HepG2 (cell line): ENCODE data around the gene SERINC2. TPM values are rescaled to one million over a fixed set of nuclear protein-coding genes. Genes with fewer than 3 reads are reported as not detected.

Experiments
- ATF5 ChIP-seq: sonication (generic); formaldehyde crosslinking; IDR thresholded peaks from 2 replicates; pipeline ENCODE4 v1.4.0; 2020; ENCODE audit warnings: mild to moderate bottlenecking, low read depth, missing genetic modification reagents
- CEBPZ ChIP-seq: IDR thresholded peaks from 2 replicates; pipeline ENCODE4 v1.6.1; 2012; ENCODE audit warnings: low read length, improper control_type of control experiment
- DZIP1 ChIP-seq: sonication (generic); formaldehyde crosslinking; IDR thresholded peaks from 2 replicates; pipeline ENCODE4 v1.5.0; 2020; ENCODE audit warnings: mild to moderate bottlenecking, missing genetic modification reagents
- KLF9 ChIP-seq: IDR thresholded peaks from 2 replicates; pipeline ENCODE4 v1.6.1; 2016; ENCODE audit warnings: low read depth
- SALL1 ChIP-seq: sonication (generic); formaldehyde crosslinking; IDR thresholded peaks from 2 replicates; pipeline ENCODE4 v1.8.0; 2022; ENCODE audit warnings: mild to moderate bottlenecking, missing genetic modification reagents
- TBP ChIP-seq: sonication (generic); formaldehyde crosslinking; IDR thresholded peaks from 2 replicates; pipeline ENCODE4 v1.5.0; 2020; ENCODE audit warnings: missing genetic modification reagents
- U2AF2 ChIP-seq: fragments of 200-400 bp; formaldehyde crosslinking; IDR thresholded peaks from 2 replicates; pipeline ENCODE4 v1.6.1; 2017; ENCODE audit warnings: low read depth, mild to moderate bottlenecking, low read length
- ZFP37 ChIP-seq: sonication (generic); formaldehyde crosslinking; IDR thresholded peaks from 2 replicates; pipeline ENCODE4 v1.4.0; 2020; ENCODE audit warnings: missing genetic modification reagents, borderline replicate concordance
- ZGPAT ChIP-seq: IDR thresholded peaks from 2 replicates; pipeline ENCODE4 v1.6.1; 2016; ENCODE audit warnings: mild to moderate bottlenecking
- ZNF142 ChIP-seq: sonication (generic); formaldehyde crosslinking; IDR thresholded peaks from 2 replicates; pipeline ENCODE4 v1.4.0; 2020; ENCODE audit warnings: missing genetic modification reagents
- ZNF354B ChIP-seq: sonication (generic); formaldehyde crosslinking; IDR thresholded peaks from 2 replicates; pipeline ENCODE4 v1.8.0; 2022; ENCODE audit warnings: mild to moderate bottlenecking, missing genetic modification reagents
- ZNF589 ChIP-seq: sonication (generic); formaldehyde crosslinking; conservative IDR thresholded peaks from 2 replicates; pipeline ENCODE4 v1.8.0; 2022; ENCODE audit warnings: mild to moderate bottlenecking, moderate library complexity, missing genetic modification reagents
- ZNF746 ChIP-seq: sonication (generic); formaldehyde crosslinking; IDR thresholded peaks from 2 replicates; pipeline ENCODE4 v1.8.0; 2022; ENCODE audit warnings: mild to moderate bottlenecking, missing genetic modification reagents
- ZNF776 ChIP-seq: sonication (generic); formaldehyde crosslinking; IDR thresholded peaks from 2 replicates; pipeline ENCODE4 v1.4.0; 2020; ENCODE audit warnings: mild to moderate bottlenecking, missing genetic modification reagents
- polyA plus RNA-seq, 8 experiments: library from polyadenylated mRNA; depleted of rRNA in 3 of 8; stranded (reverse) in 7 of 8; unstranded in 1 of 8; fragments of >200 nt; fragmentation: Illumina TruSeq in 4 of 8; extraction: Trizol in 4 of 8; gene quantifications; 2 replicates each; pipeline versions ENCODE4 v1.2.1 to v1.2.3, GENCODE V29; 2011 to 2016; ENCODE audit warnings: low read depth in 4 of 8, missing spikeins in 1 of 8, mixed read lengths in 1 of 8; ENCODE audit not compliant: insufficient read depth in 1 of 8
- total RNA-seq, 5 experiments: library from RNA; depleted of rRNA; stranded (reverse); fragments of >200 nt; fragmentation: Illumina TruSeq; extraction: Trizol; gene quantifications; 2 replicates each; pipeline ENCODE4 v1.2.3, GENCODE V29; 2016; ENCODE audit warnings: low read depth in 1 of 5

SERINC2 gene
- total and polyA plus RNA-seq, 2 of the 13 experiments (the other 11 are each of a cell fraction or from before 2014, with no cell fraction given) = 4.8 to 126 TPM

GRCh38 chr1:31434101-31434871 lies 21.3 kb downstream of the SERINC2 start (continued):
- TF ChIP-seq ZNF776 (CRISPR knock-in tag) = no peak
- TF ChIP-seq ATF5 (CRISPR knock-in tag) = no peak
- TF ChIP-seq DZIP1 = no peak
- TF ChIP-seq U2AF2 = no peak
- TF ChIP-seq CEBPZ = no peak
- TF ChIP-seq KLF9 (CRISPR knock-in tag) = 0 out of 2 replicates have a peak, but pooled peaks have one; percentile 18
- no peak for TF ChIP-seq ZNF354B (CRISPR knock-in tag)
- TF ChIP-seq ZNF746 (CRISPR knock-in tag) = peak; percentile 86; the same call in 1 of the 2 replicates
- peak; percentile 94 for TF ChIP-seq SALL1 (CRISPR knock-in tag)
- TF ChIP-seq ZGPAT (CRISPR knock-in tag) = peak; percentile 33; the same call in 1 of the 2 replicates
- TF ChIP-seq TBP = no peak
- TF ChIP-seq ZFP37 (CRISPR knock-in tag) = no peak; the same call in 1 of the 2 replicates
- TF ChIP-seq ZNF142 (CRISPR knock-in tag) = no peak
- peak; percentile 90; the same call in 1 of the 2 replicates for TF ChIP-seq ZNF589 (CRISPR knock-in tag)
